ENCODE results near the gene PREX1. TPM values are rescaled to one million over a fixed set of nuclear protein-coding genes. Genes with fewer than 3 reads are reported as not detected.

PREX1 gene
- total RNA-seq, 1 donor from 2014 or later, result 2.9 TPM

- H3K27me3 Mint-ChIP-seq, result no peaks in the 10 kb centered on the region
- H3K36me3 Mint-ChIP-seq (ENCODE audit: insufficient read depth), result peaks cover 2% of the 10 kb centered on the region
- no peak overlapping the region for H3K27ac Mint-ChIP-seq
- peaks cover 4% of the 10 kb centered on the region for H3K9me3 Mint-ChIP-seq (ENCODE audit: low read depth)
- no peak overlapping the region for H3K4me3 Mint-ChIP-seq (ENCODE audit: low read depth)
- TF ChIP-seq, protein P1, sequence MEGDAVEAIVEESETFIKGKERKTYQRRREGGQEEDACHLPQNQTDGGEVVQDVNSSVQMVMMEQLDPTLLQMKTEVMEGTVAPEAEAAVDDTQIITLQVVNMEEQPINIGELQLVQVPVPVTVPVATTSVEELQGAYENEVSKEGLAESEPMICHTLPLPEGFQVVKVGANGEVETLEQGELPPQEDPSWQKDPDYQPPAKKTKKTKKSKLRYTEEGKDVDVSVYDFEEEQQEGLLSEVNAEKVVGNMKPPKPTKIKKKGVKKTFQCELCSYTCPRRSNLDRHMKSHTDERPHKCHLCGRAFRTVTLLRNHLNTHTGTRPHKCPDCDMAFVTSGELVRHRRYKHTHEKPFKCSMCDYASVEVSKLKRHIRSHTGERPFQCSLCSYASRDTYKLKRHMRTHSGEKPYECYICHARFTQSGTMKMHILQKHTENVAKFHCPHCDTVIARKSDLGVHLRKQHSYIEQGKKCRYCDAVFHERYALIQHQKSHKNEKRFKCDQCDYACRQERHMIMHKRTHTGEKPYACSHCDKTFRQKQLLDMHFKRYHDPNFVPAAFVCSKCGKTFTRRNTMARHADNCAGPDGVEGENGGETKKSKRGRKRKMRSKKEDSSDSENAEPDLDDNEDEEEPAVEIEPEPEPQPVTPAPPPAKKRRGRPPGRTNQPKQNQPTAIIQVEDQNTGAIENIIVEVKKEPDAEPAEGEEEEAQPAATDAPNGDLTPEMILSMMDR (IDR thresholded peaks at IDR 0.05; ENCODE audit: unreplicated experiment), result no peak
- H3K4me1 Mint-ChIP-seq (ENCODE audit: low read depth), result no peaks in the 10 kb centered on the region
- no peak for DNase-seq (ENCODE audit: low spot score, unreplicated experiment)
Observed at GRCh38 chr20:48658198-48658476, 169.7 kb downstream of the PREX1 start.

- TF ChIP-seq, protein P1 (IDR thresholded peaks at IDR 0.05; ENCODE audit: unreplicated experiment), result peak; percentile 94
- H3K4me3 Mint-ChIP-seq (ENCODE audit: low read depth), result no peak overlapping the region
- peaks cover 4% of the 10 kb centered on the region for H3K9me3 Mint-ChIP-seq (ENCODE audit: low read depth)
- H3K4me1 Mint-ChIP-seq (ENCODE audit: low read depth), result no peaks in the 10 kb centered on the region
- H3K36me3 Mint-ChIP-seq (ENCODE audit: insufficient read depth), result peaks cover 2% of the 10 kb centered on the region
- DNase-seq (ENCODE audit: low spot score, unreplicated experiment), result peak; percentile 54
- no peaks in the 10 kb centered on the region for H3K27me3 Mint-ChIP-seq
- no peak overlapping the region for H3K27ac Mint-ChIP-seq
Observed at GRCh38 chr20:48657426-48658197, 170.2 kb downstream of the PREX1 start.

DNA sequence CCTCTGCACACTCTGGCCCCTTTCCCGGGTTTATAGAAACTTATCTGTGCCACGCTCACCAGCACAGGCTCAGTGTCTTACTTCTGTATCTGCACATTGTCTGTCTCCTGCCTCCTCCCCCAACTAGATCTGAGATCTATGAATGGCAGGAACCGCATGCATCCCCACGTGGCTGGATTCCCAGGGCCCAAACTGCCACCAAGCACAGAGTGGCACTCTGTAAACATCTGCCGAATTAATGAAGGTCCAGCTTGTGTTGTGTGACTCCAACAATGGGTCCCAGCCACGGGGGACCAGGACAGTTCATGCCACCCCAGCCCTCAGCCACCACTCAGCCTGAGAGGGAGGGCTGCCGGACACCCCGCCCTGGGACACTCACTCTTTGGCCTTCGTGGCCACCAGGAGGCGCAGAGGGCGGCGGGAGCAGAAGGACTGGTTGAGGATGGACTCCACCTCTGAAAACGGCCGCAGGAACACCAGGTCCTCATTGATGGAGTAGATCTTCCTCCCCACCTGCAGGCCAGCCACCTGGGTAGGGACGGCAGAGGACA is 171.1 kb downstream of the PREX1 start:
- Mint-ChIP-seq H3K4me3 (ENCODE audit: low read depth) (no peak overlapping the region), H3K36me3 (ENCODE audit: insufficient read depth) (peaks cover 2% of the 10 kb centered on the region), H3K4me1 (ENCODE audit: low read depth) (no peaks in the 10 kb centered on the region), H3K27ac (no peak overlapping the region), H3K27me3 (no peaks in the 10 kb centered on the region), H3K9me3 (ENCODE audit: low read depth) (peaks cover 4% of the 10 kb centered on the region)
- TF ChIP-seq, protein P1 (IDR thresholded peaks at IDR 0.05; ENCODE audit: unreplicated experiment), result no peak
- no peak for DNase-seq (ENCODE audit: low spot score, unreplicated experiment)

GRCh38 chr20:48656137-48656536 is 171.7 kb downstream of the PREX1 start:
- Mint-ChIP-seq H3K27ac (no peak overlapping the region), H3K36me3 (ENCODE audit: insufficient read depth) (peaks cover 2% of the 10 kb centered on the region), H3K9me3 (ENCODE audit: low read depth) (peaks cover 4% of the 10 kb centered on the region), H3K4me1 (ENCODE audit: low read depth) (no peaks in the 10 kb centered on the region), H3K27me3 (no peaks in the 10 kb centered on the region), H3K4me3 (ENCODE audit: low read depth) (no peak overlapping the region)
- DNase-seq (ENCODE audit: low spot score, unreplicated experiment), result no peak
- TF ChIP-seq, protein P1 (IDR thresholded peaks at IDR 0.05; ENCODE audit: unreplicated experiment), result no peak

DNA sequence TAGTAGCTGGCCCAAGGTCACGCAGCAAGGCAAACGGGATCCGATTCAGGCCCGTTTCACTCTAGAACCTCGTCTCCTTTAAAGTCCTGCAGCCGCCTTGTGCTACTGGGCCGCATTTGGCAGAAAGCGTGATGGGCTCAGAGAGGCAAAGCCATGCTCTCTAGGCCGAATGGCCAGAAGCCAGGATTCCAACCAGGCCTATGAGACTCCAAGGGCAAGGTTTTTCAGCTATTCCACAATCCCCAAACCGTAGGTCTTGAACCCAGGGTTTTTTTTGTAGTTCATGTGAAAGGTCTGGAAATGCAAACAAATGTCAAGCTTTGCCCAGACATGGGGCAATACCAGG is 174.1 kb downstream of the PREX1 start:
- Mint-ChIP-seq H3K27ac (no peak overlapping the region), H3K36me3 (ENCODE audit: insufficient read depth) (no peaks in the 10 kb centered on the region)

More for the DNA sequence above, 174.1 kb downstream of the PREX1 start:
- DNase-seq (ENCODE audit: low spot score, unreplicated experiment), result no peak
- no peaks in the 10 kb centered on the region for H3K4me1 Mint-ChIP-seq (ENCODE audit: low read depth)
- H3K4me3 Mint-ChIP-seq (ENCODE audit: low read depth), result no peak overlapping the region
- TF ChIP-seq, protein P1 (IDR thresholded peaks at IDR 0.05; ENCODE audit: unreplicated experiment), result no peak
- H3K27me3 Mint-ChIP-seq, result no peaks in the 10 kb centered on the region
- no peaks in the 10 kb centered on the region for H3K9me3 Mint-ChIP-seq (ENCODE audit: low read depth)

Measured in progenitor cell of endocrine pancreas (in vitro differentiated cells).